Left forelimb (tissue), 1 donor: ENCODE measurements around the gene JADE1.

Experiments
- DNase-seq: peaks from one replicate; pipeline ENCODE4 v3.0.0-alpha.2; 2018; ENCODE audit warnings: low spot score

JADE1 gene

GRCh38 chr4:128810871-128811570 is 1.5 kb downstream of the JADE1 start:
- DNase-seq, result peak; percentile 88

DNA sequence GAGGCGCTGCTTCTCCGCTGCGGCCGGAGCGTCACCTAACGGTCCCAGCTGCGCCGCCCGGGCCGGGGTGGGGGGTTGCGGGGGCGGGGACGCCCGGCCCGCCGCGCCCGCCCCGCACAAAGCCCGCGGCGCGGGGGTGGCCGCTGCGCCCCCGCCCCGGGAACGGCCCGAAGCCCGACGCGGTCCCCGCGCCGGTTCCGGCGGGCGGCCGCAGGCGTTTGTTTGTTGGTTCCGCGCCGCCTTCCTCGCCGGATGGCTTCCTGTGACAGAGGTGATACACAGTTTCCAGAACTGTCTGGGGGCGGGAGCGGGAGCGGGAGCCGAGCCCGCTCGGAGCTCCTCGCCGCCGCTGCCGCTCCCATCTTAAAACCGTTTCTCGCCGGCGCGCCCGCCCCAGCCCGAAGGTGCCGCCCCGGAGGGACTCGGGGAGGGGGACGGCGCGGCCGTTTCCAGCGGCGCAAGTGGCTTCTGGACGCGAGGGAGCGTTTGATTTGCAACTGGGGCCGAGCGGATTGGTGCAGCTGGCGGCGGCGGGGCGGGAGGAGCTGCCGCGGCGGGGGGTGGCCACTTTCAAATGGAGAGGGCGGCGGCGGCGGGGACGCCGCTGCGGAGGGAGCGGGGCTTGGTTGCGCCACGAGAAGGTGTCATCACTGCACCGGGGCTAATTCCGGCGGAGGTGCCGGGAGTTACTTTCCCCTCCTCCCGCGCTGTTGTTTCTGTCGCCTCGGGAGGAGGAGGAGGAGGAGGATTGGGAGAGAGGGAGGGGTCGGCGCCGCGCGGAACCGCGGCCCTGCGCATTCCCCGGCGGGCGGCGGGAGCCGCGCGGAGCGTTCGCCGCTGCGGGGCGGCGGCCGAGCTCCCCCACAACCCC is 2.3 kb downstream of the JADE1 start:
- DNase-seq, result peak; percentile 91

DNA sequence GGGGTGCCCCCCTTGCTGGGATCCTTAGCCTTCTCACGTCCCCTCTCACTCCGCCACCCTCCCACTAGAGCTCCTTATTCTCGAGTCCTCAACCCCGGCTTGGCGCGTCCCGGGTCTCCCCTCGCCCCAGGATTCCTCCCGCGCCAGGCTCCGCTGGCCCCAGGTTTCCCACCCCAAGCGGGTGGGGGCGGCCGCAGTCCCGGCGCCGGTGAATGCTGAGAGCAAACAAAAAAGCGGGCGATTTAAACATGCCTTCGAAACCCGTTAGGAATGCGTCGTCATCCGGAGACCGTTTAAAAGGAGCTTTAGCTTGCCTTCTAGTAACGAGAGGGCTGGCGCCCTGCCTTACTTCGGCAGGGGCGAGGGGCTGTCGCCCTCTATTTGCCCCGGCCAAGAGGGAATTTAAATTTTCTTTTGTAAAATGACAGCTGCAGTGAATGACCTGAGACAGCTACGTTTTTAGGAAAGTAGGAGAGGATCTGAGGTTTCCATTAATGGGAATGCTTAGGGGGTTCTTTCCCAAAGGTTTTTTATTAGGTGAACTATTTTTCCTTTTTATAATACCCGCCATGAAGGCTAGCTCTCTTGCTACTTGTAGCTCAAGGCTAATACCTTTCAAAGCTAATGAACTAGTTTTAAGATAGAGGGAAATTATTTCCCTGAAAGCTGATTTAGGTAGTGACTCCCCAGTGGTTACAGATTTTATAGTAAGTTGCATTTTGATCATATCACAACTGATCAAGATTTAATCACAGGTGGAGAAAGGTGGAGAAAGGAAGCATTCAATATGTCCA is 3.1 kb downstream of the JADE1 start:
- DNase-seq, result no peak

GRCh38 chr4:128813965-128814364 is 4.5 kb downstream of the JADE1 start:
- no peak for DNase-seq

- DNase-seq, result no peak
These were observed 8.9 kb downstream of the JADE1 start for GRCh38 chr4:128818442-128818841.

DNA sequence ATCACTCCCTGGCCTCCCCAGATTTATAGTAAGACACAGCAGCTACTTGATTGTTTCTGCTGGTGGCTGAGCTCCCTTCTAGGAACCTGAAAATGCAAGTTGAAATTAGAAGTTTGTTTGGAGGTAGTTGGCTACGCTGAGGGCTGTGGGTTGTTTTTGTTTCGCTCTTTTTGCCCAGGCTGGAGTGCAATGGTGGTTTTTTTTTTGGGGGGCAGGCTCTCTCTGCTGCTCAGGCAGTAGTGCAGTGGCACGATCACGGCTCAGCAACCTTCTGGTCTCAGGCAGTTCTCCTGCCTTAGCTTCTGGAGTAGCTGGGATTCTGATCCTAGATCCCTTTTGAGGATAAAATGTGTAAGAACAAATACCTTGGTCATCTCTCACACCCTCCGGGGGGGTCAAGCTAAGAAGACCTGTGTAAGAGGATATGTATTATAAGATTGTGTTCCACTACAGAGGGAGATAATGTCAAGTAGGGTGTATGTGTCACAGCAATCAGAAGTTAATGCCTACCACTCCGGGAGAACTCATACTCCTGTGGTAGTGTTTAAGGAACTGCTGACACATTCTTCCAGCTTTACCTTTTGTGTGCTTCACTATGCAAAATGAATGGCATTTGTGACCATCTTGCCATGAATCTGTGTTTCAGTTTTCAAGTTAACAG is 9.7 kb downstream of the JADE1 start:
- no peak for DNase-seq

DNA sequence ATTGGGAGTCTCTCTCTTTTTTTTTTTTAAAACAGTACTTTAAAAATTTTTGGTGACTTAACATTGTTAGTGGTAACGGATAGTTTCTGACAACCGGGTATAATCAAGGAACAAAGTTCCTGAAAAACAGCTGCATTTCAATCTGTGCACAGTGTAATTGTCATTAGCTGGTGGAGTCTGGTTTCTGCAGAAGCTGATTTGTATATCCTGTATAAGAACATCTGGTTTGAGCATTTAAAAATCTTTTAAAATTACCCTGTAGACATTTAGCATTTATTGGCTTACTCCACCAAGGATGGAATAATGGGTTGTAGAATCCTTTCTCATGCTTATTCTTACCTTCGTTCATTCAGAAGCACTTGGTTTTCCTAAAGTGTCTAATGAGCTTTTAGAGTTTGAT is 11.2 kb downstream of the JADE1 start:
- no peak for DNase-seq

- DNase-seq, result no peak
These were observed 11.7 kb downstream of the JADE1 start for GRCh38 chr4:128821151-128821550.

DNA sequence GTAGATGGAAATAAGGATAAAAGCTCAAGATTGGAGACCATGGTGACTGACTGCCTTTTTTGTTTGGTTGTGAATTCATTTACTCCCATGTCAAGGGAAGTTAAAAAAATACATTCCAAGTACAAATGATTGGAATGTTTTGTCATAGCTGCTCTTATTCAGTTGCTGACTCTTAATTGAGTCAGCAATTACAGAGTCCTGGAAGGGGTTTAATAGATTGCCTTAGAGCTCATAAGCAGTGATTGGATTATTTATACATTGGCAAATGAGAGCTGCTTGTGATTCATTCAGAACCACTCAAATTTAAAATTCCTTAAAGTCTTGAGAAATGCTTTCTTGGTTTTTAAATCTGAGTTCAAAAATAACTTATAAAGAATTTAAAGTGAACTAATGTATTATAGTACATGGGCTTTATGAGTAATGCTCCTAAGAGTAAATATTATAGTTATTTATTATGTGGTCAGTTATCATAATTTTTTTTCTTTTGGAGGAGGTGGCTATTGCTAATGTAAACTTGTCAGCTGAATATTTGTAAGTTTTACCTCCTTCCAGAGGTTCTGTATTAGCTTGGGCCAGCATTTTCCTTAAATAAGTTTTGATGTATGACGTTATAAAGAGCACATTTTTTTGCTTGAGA is 13.6 kb downstream of the JADE1 start:
- DNase-seq, result no peak

DNA sequence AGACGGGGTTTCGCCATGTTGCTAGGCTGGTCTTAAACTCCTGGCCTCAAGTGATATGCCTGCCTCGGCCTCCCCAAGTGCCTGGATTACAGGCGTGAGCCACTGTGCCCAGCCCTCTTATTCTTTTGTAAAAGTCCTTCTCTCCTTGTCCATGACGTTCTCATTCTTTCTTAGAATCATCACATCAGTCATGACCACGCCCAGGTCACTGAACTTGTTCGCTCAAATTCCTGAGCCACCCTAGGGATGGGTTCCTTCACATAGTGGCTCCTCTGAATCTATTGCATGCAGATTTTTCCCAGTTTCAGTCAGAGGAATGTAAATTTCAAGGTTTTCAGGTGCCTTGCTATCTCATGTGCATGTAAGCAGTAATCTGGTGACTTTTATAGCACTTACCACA is 15.7 kb downstream of the JADE1 start:
- DNase-seq, result no peak

- DNase-seq, result no peak
These were observed 17.8 kb downstream of the JADE1 start for GRCh38 chr4:128827296-128827695.

DNA sequence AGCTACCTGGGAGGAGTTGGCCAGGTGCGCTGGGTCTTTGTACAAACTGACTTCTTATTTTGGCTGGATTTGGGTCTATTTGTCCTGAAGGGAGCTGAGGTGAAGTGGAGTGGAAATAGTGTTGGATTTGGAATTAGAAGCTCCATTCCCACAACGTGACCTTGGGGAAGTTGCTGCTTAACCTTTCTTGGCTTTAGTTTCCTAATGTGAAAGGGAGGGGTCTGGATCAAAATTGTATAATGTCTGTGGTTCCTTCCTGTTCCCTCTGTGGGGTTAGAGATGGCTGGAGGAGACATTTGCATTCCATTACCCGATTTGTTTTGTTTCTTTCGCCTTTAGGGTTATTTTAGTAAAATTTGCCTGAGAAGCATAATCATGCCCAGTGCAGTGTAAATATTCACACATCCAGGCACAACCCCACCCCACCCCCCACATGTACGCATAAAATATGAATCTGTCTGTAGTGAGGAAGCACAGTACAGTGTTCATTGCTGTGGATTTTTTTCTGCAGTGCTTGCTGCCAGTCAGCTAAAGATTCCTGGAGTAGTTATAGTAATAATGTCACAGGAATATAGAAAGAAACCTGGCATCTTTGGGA is 21.5 kb downstream of the JADE1 start:
- no peak for DNase-seq

DNA sequence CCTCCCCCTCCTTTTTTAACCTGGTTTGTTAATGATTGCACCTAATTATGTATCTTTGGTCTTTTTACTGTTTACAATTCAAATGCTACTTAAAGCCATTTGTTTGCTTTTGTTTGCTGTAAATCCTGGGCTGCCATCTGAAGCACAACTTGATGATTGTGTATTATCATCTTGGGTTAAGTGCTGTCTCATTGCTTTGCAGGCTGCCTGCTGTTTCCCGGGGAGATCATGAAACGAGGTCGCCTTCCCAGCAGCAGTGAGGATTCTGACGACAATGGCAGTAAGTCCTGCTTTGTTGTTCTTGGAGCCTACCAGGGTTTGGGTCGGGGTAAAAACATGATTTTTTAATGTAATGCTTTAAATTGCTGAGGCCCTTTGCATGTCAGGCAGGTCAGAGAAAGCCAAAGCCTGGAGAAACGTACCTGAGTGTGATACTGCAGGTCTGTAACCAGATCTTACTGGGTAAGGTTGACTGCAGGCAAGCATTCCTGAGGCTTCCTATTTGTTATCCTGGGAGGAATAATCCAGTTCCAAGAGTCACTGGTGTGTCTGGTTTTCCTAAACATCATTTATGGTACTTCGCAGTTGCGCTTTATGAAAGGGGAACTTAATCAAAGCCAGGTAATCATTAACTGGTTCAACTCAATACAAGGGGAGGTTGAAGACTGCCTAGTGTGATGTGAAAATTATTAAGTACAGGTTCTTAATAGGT is 22.2 kb downstream of the JADE1 start:
- no peak for DNase-seq

DNA sequence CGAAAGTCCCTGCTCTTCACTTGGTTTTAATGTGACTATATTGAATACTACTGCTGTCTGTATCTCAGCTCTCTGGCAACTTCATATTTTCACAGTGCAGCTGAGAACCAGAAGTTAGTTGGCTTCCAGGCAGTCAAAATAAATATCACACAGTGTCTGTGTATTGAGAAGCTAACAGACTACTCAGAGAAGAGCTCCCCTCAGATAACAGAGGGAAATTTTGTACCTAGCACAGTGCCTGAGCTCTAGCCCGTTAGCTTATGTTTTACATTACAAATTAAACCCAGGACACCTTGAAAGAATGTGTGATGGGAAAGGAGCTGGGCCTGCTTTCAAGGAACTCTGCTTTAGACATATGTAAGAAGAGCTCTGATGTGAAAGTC is 22.7 kb downstream of the JADE1 start:
- no peak for DNase-seq

GRCh38 chr4:128835498-128836222 is 26.2 kb downstream of the JADE1 start:
- DNase-seq, result no peak

GRCh38 chr4:128837198-128837597 is 27.7 kb downstream of the JADE1 start:
- DNase-seq, result no peak

GRCh38 chr4:128837679-128838078 is 28.2 kb downstream of the JADE1 start:
- no peak for DNase-seq

DNA sequence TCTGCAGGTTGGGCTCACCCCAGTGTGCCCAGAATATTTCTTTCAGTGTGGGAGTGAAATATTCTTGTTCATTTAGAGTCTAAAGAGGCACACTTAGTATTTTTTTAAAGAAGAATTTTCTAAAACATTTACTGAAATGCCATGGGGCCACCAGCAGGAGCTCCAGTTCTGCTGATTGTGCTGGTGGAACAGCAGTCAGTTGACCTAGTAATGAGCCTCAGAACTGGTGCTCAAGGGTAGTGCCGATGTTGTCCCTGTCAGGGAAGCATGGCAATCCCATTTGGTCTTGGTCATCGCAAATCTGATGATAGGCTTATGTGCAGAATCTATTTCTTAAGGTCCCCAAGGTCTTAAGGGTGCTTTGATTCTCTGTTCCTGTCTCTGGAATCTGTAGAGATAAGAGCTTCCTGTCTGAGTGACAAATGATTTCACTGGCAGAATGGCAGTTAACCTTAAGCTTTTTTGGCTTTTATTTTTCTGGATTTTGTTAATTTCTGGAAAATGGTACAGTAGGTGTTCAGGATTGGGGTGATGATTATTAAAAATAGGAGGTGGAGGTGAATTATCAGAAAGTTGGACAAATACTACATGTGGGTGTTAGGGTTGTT is 31.3 kb downstream of the JADE1 start:
- no peak for DNase-seq

DNA sequence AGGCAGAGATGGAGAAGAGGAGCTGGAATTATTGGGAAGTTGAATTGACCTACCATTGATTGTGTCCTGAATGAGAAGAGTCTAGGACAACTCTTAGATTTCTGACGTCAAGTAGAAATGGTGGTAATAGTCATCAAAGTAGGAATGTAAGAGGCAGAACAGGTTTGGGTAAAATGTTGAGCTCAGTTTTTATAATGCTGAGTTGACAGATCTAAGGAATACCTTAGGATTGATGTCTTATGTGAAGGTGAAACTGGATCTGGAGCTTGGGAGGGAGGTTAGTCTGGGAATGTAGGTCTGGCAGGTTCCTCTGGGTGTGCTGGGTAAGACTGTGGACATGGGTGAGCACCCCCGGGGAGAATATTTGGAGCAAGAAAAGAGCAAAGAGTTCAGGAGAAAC is 31.9 kb downstream of the JADE1 start:
- no peak for DNase-seq
